ENCODE results near the gene AFG1L.

AFG1L gene

GRCh38 chr6:108541843-108542759 lies 247.2 kb downstream of the AFG1L start:
- Histone ChIP-seq H3K79me2 (ENCODE audit: low read length) (no peaks in the 10 kb centered on the region), H3K4me3 (ENCODE audit: low read length) (peak overlapping the region; percentile 71), H3K36me3 (replicated peaks; ENCODE audit: low read depth, low read length) (no peaks in the 10 kb centered on the region), H3K9me3 (ENCODE audit: insufficient read depth, low read length) (no peaks in the 10 kb centered on the region), H2AFZ (ENCODE audit: low read depth, low read length) (peak overlapping the region; percentile 96), H4K20me1 (ENCODE audit: insufficient read depth, low read length) (no peaks in the 10 kb centered on the region), H3K4me2 (ENCODE audit: low read length) (peak overlapping the region; percentile 81), H3K27me3 (ENCODE audit: low read depth, low read length) (peaks cover 35% of the 10 kb centered on the region), H3K27ac (ENCODE audit: low read length) (no peak overlapping the region), H3K4me1 (ENCODE audit: low read length) (peaks cover 5% of the 10 kb centered on the region; the same call in 1 of the 2 replicates), H3K9ac (ENCODE audit: low read length) (no peak overlapping the region)
- TF ChIP-seq CTCF (IDR thresholded peaks at IDR 0.05; ENCODE audit: low read depth, low read length) = peak; percentile 85
- no peak for TF ChIP-seq EZH2phosphoT487 (IDR thresholded peaks at IDR 0.05; ENCODE audit: low read depth)

- Histone ChIP-seq H4K20me1 (ENCODE audit: insufficient read depth, low read length) (no peaks in the 10 kb centered on the region), H3K27ac (ENCODE audit: low read length) (no peak overlapping the region), H2AFZ (ENCODE audit: low read depth, low read length) (no peak overlapping the region), H3K9me3 (ENCODE audit: insufficient read depth, low read length) (no peaks in the 10 kb centered on the region), H3K4me2 (ENCODE audit: low read length) (no peak overlapping the region), H3K4me3 (ENCODE audit: low read length) (no peak overlapping the region), H3K9ac (ENCODE audit: low read length) (no peak overlapping the region), H3K27me3 (ENCODE audit: low read depth, low read length) (peaks cover 35% of the 10 kb centered on the region), H3K36me3 (replicated peaks; ENCODE audit: low read depth, low read length) (no peaks in the 10 kb centered on the region), H3K79me2 (ENCODE audit: low read length) (no peaks in the 10 kb centered on the region), H3K4me1 (ENCODE audit: low read length) (peaks cover 5% of the 10 kb centered on the region; the same call in 1 of the 2 replicates)
- no peak for TF ChIP-seq CTCF (IDR thresholded peaks at IDR 0.05; ENCODE audit: low read depth, low read length)
- no peak for TF ChIP-seq EZH2phosphoT487 (IDR thresholded peaks at IDR 0.05; ENCODE audit: low read depth)
These were observed 248.5 kb downstream of the AFG1L start for GRCh38 chr6:108543175-108543940.

- Histone ChIP-seq H3K9ac (ENCODE audit: low read length) (no peak overlapping the region), H3K4me3 (ENCODE audit: low read length) (no peak overlapping the region), H3K4me1 (ENCODE audit: low read length) (peaks cover 5% of the 10 kb centered on the region; the same call in 1 of the 2 replicates), H3K9me3 (ENCODE audit: insufficient read depth, low read length) (no peaks in the 10 kb centered on the region), H4K20me1 (ENCODE audit: insufficient read depth, low read length) (no peaks in the 10 kb centered on the region), H3K36me3 (replicated peaks; ENCODE audit: low read depth, low read length) (no peaks in the 10 kb centered on the region), H3K27ac (ENCODE audit: low read length) (no peak overlapping the region), H2AFZ (ENCODE audit: low read depth, low read length) (no peak overlapping the region), H3K79me2 (ENCODE audit: low read length) (no peaks in the 10 kb centered on the region), H3K4me2 (ENCODE audit: low read length) (no peak overlapping the region), H3K27me3 (ENCODE audit: low read depth, low read length) (peaks cover 33% of the 10 kb centered on the region)
- TF ChIP-seq CTCF (IDR thresholded peaks at IDR 0.05; ENCODE audit: low read depth, low read length) = no peak
- TF ChIP-seq EZH2phosphoT487 (IDR thresholded peaks at IDR 0.05; ENCODE audit: low read depth) = no peak
These were observed 249.8 kb downstream of the AFG1L start for GRCh38 chr6:108544606-108545005.

All from OCI-LY3 (cell line).